Activated T-cell treated with anti-CD3 and anti-CD28 coated beads for 4 hours (primary cell): Measurements from ENCODE around the gene OR4S1.
"Not testable (repeated sequence)": the region's sequence is repeated elsewhere in the genome, so short reads cannot be mapped to it uniquely, and the experiment has no call there.

ENCODE experiments used
- DNase-seq: peaks from one replicate; pipeline ENCODE4 v3.0.0-alpha.2; 2020

The OR4S1 gene, protein sequence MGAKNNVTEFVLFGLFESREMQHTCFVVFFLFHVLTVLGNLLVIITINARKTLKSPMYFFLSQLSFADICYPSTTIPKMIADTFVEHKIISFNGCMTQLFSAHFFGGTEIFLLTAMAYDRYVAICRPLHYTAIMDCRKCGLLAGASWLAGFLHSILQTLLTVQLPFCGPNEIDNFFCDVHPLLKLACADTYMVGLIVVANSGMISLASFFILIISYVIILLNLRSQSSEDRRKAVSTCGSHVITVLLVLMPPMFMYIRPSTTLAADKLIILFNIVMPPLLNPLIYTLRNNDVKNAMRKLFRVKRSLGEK

DNA sequence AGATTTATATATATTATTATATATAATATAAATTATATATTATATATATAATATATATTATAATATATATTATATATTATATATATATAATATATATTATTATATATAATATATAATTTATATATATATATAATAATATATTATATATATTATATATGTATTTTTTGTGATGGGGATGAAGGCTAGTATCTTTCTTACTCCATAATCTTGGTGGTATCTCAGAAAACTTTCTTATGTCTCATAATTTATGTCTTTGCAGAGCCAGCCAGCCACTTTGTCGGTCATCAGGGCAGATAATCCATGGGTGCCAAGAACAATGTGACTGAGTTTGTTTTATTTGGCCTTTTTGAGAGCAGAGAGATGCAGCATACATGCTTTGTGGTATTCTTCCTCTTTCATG lies at the start of gene OR4S1:
Gene OR4S1 (plus strand): TSS at position 301 of the 400 bp plus-strand sequence. CDS start 0 bp downstream, at position 301.
- no peak for DNase-seq

DNA sequence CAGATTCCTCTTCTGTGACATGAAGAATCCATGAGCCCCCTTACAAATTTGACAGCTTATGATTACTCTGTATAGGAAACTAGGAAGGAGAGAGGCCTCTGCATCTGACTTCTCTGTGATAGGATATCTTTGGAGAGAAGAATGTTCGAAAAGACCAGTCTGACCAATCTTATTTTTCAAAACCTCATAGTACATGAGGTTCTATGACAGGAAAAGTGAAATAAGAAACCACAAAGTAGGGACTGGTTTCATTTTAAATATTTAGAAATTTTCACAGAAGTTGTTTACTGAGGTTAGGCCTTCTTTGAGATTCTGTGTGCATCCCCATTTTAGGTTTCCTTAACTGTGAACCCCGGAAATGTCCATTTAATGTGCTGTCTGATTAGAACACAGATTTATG lies 44.4 kb upstream of the OR4S1 start:
- DNase-seq, result no peak

DNA sequence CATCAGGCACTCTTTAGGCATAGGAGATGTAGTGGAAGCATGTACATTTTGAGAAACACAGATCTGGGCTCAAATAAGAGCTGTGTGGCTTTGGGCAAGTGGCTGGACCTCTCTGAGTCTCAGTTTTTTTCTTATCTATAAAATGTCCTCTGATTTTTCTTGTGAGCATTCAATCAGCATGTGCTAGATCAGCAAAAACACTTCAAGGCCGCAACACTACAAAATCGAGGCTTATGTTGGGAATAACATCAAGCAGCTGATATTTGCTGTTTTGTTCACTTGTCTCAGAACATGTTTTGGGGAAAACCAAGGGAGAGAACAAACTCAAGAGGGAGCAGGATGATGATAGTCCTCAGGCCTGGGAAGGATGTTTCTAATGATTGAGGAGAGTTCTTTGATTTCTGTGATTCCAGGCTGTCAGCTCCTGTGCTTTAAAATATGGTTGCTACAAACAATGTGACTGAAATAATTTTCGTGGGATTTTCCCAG lies 42.6 kb upstream of the OR4S1 start, which contains the start of gene OR4X1:
Gene OR4X1 (plus strand): TSS at position 439 of the 489 bp plus-strand sequence. CDS start 0 bp downstream, at position 439.
- no peak for DNase-seq

DNA sequence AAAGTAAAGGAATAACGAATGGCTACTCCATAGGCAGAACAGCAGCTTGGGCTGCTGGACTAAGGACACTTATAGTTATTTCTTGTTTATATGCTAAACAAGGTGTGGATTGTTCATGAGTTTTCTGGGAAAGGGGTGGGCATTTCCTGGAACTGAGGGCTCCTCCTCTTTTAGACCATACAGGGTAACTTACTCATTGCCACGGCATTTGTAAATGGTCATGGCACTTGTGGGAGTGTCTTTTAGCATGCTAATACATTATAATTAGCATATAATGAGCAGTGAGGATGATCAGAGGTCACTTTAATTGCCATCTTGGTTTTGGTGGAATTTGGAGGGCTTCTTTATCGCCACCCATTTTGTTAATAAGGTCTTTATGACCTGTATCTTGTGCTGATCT lies 35.4 kb upstream of the OR4S1 start:
- no peak for DNase-seq

DNA sequence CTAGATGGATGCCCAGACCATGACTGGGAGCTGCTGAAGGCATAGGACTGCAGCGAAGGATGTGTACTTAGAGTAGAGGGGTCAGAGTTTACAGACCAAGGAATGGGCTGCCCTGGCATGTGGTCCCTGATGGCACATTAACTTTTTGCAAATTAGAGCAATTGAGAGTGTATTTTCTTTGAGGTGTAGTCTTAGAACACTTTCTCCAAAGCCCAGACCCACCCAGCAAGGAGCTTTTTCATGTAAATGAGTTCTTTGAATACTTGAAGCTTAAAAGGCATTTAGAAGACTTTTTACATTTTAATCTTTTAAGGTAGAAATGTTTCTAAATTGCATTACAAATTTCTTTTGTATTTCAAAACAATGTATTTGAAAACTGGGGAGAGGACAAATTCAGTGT lies 33.4 kb upstream of the OR4S1 start:
- DNase-seq, result no peak

DNA sequence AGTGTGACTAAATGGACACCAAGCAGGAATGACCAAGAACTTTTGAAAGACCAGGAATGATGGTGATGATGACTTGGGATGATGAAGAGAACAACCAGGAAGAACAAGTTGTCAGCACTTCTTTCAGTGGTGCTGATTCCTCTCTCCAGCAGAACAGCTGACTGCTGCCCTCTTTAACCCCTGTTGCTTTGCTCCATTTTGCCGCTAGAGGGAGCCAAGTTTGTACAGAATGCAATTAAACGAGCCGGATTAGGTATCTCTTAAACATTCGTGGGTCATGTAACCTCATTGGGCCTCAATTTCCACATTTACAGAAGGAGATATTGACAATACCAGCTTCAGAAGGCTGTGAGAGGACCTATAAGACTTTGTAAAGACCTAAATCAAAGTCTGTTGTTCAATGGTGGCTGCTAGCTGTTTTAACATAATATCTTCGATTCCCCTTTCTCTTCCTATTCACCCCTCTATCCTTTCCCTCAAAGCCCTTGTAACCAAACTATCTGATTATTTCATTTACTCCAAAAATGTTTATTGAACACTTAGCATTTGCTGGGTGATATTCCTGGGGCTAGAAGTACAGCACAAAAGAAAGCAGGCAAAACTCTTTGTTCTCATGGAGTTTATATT lies 1.9 kb downstream of the OR4S1 start:
- peak; percentile 58 for DNase-seq

DNA sequence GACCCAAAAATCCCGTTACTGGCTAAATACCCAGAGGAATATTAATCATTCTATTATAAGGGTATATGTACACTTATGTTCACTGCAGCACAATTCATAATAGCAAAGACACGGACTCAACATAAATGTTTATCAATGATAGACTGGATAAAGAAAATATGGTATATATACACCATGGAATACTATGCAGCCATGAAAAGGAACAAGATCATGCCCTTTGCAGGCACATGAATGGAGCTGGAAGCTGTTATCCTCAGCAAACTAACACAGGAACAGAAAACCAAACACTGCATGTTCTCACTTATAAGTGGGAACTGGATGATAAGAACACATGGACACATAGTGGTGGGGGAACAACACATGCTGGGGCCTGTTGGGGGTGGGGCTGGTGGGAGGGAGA lies 7.6 kb downstream of the OR4S1 start:
- DNase-seq, result not testable (repeated sequence)

DNA sequence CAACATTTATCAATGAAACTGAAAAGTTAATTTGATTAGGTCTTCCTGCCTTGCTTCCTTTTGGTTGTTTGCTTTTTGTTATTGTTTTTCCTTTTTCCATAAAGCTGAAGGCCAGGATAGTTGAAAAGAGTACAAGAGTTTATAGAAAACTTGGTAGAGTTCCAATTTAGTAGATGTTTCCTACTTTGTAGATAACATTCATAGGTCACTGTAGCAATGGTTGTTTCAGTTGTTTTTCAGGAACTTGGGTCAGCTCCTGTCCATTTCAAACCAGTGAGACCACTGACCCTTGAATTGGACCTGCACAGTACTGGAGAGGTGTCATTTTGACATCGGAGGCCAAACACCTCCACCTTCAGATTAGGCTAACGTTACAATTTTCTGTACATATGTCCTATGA lies 13.8 kb downstream of the OR4S1 start:
- DNase-seq, result not testable (repeated sequence)

DNA sequence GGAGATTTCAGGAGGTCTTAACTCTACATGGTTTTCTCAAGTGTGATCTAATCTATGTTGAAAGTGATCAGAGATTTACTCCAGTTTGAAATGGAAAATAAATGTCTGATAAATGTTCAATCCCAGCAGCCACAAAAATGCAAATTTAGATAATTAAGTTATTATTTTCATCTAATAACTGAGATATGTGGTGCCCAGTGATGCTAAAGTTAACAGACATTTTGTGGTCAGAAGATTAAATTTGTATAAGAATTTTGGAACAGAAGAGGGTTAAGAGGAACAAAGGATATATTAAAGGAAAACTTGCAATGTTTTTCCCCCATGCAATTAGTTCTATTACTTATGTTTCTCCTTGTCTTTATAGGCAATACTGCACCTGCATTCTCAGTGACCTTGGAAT lies 18.6 kb downstream of the OR4S1 start, which contains the start of gene OR4C3:
Gene OR4C3 (plus strand): TSS at position 301 of the 400 bp plus-strand sequence. CDS start 102 bp downstream, outside the sequence.
- DNase-seq, result not testable (repeated sequence)

DNA sequence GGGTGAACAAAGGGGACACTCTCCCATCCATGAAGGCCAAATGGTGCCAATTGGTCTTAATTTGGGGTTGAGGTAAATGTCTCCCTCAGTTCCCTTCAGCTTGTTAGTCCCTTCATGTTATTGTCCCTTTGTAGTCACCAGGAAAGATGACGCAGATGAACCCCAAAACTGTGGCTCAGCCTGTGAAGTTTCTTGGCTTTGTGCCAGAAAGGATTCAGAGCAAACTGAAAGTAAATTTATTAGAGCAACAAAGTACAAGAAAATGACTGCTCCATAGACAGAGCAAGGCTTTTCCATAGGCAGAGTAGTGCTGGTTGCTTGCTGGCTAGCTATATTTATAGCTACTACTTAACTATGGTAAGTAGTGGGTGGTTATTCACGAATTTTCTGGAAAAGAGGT lies 35.4 kb downstream of the OR4S1 start:
- DNase-seq, result no peak

DNA sequence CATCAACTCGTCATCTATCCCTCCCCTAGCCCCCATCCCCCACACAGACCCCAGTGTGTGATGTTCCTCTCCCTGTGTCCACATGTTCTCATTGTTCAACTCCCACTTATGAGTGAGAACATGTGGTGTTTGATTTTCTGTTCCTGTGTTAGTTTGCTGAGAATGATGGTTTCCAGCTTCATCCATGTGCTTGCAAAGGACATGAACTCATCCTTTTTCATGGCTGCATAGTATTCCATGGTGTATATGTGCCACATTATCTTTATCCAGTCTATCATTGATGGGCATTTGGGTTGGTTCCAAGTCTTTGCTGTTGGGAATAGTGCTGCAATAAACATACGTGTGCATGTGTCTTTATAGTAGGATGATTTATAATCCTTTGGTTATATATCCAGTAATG lies 36.5 kb downstream of the OR4S1 start:
- not testable (repeated sequence) for DNase-seq

DNA sequence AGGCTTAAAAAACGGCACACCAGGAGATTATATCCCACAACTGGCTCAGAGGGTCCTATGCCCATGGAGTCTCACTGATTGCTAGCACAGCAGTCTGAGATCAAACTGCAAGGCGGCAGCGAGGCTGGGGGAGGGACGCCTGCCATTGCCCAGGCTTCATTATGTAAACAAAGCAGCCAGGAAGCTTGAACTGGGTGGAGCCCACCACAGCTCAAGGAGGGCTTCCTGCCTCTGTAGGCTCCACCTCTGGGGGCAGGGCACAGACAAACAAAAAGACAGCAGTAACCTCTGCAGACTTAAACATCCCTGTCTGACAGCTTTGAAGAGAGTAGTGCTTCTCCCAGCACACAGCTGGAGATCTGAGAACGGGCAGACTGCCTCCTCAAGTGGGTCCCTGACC lies 40.3 kb downstream of the OR4S1 start:
- DNase-seq, result not testable (repeated sequence)

DNA sequence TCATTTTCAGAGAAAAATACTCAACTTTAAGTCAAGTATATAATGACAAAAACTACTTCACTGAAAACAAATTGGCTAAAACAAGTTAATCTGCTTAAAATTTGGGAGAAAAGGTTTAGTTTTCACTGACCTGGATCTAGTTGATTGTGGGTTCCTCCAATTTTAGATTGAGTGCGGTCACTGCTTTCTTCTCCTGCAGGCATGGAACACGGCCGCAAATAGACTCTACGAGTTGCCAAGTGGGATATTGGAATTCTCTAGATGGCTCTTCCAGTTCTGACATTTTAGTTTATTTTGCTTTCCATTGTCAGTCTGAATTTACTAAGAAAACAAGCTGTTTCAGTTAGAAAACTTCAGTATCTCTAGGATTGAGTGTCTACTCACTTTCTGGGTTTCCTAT lies 48.0 kb downstream of the OR4S1 start:
- no peak for DNase-seq

DNA sequence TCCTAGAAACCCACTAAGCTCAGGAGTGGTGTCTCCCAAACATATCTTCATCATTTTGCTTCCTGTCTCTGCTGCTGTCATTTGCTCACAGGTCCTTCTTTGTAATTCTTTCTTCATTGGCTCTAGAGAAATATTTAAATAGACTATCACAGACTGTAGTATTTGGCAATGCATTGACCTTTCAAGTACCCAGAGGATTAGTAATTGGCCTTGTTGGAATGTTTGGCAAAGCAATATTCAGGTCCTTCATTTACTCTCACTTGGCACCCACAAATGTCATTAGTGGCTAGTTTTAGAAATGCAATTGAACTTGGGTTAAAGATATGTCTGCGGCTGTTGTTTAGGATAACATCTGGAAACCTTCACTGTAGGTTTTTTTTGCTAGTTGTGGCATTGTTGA lies 48.7 kb downstream of the OR4S1 start:
- no peak for DNase-seq
